GM19463 (cell line): Measurements from ENCODE around the gene MCM8.
"Not testable (repeated sequence)": the region's sequence is repeated elsewhere in the genome, so short reads cannot be mapped to it uniquely, and the experiment has no call there.

Source experiments
- ATAC-seq: cut with Tn5 transposase; IDR thresholded peaks from one replicate; pipeline ENCODE4 v1.9.1; 2021; ENCODE audit warnings: mild to moderate bottlenecking, moderate library complexity; ENCODE audit not compliant: unreplicated experiment

The MCM8 gene

DNA sequence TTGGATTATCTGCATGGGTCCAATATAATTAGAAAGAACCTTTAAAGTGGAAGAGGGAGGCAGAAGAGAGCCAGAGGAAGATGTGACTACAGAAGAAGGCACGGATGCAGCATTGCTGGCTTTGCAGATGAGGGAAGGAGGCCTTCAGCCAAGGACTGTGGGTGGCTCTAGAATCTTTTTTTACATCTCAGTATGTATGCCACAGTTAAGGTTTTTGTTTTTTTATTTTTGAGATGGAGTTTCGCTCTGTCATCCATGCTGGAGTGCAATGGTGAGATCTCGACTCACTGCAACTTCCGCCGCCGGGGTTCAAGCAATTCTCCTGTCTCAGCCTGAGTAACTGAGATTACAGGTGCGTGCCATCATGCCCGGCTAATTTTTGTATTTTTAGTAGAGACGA lies 49.3 kb downstream of the MCM8 start:
- no peak for ATAC-seq

DNA sequence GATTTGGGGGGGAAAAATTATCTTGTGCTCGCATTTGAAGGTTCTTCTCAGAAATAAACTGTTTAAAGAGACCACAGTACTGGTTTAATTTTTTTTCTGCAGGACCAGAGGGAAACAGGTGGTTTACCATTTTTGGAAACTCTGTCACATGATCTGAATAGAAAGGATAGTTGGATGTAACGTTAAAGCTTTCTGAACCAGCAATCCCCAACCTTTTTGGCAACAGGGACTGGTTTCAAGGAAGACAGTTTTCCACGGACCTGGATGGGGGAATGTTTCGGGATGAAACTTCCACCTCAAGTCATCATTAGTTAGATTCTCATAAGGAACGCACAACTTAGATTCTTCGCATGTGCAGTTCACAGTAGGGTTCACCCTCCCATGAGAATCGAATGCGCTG lies 50.4 kb downstream of the MCM8 start:
- ATAC-seq, result no peak

DNA sequence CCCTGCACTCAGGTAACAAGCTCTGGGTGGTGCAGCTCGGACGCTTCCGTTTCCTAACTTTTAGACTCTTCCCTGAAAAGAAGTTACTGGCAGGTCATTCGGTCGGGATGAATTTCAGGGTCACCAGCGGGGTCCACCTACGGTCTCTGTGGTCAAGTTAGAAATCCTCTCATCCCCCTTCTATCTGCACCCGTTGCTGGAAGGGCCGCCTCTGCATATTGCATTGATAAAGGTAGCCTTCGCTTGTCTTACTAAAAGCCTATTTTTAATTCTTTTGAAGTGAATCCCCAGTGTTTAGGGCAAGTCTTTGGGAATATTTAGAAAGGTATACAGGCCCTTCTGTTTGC lies 56.1 kb downstream of the MCM8 start:
- no peak for ATAC-seq

DNA sequence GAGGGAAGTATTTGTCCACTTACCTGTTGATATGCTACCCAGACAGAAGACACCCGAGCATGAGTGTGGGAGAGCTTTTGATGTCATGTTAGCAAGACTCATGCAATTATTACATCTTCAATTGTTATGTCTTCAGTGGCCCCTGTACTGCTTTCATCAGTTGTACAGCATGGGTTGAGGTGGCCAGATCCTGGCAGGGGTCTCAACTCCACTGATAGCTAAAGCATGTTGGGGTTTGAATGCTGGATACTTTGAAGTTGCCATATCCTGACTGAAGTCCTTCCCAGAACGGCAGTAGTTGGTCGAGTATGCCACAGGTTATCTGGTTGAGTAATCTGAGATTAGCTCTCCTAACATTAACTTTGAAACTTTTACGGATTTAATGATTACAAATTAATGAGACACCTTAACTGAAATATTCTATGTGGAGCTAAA lies 56.7 kb downstream of the MCM8 start:
- ATAC-seq, result no peak

DNA sequence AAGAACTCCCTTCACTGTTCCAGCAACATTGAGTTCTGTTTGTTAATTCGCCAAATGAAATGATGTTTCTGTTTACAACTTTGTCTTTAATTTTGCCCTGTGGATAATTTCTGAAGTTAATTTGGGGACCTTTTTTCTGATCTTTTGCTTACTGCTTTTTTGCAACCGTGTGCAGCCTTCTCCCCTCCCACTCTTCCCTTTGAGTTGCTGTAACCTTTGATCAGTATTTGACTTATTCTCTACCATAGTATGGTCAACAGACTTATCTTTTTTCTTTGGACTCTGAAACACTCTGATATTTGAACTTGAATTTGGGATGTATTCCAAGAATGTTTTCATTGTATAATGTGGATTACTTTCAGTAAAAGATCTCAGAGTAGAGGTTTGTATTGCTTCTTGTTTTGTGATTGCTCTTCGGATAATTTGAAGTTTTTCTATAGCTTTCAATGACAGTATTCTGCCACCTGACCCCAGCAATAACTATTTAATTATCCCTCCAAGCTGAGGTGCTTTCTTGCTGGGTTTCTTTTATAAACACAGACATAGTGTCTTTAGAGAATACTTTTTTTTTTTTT lies 57.2 kb downstream of the MCM8 start:
- ATAC-seq, result no peak

DNA sequence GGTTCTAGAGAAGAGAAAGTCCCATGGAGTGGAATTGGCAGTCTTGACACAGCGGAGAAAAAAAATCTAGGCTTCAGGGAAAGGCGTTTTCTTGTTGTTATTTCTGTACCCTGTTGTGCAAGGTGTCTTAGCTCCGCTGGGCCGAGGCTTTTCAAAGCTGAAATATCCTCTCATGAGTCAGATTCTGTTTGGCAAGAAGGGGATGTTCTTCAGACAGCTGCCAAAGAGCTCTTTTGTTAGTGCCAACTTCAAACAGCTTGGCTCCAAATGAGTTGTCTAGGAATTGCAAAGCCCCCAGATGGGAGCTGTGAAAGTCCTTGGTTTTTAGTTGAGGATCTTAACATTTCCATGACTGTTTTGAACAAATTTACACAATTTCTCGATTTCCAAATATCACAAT lies 57.8 kb downstream of the MCM8 start:
- ATAC-seq, result no peak

DNA sequence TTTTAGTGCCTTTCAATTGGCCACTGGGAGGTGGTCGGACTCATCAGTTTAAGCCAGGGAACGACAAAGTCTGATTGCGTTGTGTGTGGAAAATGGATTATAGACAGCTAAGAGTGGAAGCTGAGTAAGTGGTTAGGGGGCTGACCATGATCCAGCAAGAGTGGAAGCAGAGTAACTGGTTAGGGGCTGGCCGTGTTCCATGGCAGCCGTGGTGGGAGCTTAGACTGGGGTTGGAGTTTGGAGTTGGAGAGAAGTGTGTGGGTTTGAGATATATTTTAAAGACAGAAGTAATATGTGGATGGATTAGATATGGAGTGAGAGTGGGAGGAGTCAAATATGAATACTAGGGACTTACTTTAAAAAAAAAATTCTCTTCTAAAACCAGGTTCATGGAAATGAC lies 61.7 kb downstream of the MCM8 start:
- ATAC-seq, result no peak

DNA sequence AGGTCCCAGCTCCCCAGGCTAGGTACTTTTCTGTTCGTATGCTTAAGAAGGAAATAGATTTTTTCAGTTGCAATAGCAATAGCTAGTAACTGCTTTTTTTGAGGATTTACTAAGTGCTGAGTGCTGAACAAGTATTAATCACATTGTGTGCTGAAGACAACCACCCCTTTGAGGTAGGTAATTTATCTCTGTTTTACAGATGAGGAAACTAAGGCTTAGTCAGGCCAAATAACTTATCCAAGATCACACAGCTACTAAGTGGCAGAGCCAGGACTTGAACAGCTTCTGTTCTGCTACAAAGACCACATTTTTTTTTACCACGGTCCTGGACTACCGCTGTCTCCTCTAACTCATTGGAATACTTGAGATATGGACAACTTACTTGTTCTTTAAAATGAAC lies 63.6 kb downstream of the MCM8 start:
- ATAC-seq, result no peak

DNA sequence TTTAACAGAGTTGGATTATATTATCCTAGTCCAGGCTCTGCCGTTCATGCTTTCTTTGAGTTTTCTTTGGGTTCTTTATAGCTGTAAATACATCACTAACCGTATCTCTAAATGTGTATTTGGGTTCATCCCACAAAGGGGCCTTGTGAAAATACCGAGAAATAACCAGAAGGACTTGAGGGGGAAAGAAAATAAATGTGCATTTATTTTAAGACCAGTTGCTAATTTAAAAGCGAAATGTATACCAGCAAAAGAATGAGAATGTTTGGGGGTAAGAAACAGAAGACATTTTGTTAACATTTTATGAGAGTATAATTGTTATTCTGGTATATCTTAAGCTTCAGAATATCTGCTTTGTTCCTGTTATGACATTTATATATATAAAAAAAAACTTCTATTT lies 64.5 kb downstream of the MCM8 start:
- ATAC-seq, result no peak

DNA sequence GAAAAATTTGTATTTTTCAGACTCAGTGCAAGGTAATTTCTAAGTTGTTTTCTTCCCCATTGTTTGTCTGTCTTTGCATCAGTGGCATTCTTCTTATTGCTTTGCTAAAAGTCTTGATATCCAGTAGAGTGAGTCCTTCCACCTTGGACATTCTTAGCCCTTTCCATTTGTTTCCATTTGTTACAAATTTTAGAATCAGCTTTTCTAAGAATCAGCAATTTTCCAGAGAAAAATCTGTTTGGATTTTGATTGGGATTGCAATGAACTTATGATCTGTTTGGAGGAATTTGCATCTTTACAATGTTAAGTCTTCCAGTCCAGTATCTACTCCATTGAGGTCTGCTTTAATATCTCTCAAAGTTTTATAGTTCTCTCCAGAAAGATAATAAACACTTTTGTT lies 67.0 kb downstream of the MCM8 start:
- no peak for ATAC-seq

DNA sequence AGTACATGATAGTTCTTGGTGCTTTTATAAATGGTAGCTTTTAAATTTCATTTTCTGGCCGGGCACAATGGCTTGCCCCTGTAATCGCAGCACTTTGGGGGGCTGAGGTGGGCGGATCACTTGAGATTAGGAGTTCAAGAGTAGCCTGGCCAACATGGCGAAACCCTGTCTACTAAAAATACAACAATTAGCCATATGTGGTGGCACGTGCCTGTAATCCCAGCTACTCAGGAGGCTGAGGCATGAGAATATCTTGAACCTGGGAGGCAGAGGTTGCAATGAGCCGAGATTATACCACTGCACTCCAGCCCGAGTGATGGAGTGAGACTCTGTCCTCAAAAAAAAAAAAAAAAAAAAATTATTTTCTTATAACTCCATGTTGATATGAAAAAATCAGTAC lies 67.4 kb downstream of the MCM8 start:
- ATAC-seq, result no peak

DNA sequence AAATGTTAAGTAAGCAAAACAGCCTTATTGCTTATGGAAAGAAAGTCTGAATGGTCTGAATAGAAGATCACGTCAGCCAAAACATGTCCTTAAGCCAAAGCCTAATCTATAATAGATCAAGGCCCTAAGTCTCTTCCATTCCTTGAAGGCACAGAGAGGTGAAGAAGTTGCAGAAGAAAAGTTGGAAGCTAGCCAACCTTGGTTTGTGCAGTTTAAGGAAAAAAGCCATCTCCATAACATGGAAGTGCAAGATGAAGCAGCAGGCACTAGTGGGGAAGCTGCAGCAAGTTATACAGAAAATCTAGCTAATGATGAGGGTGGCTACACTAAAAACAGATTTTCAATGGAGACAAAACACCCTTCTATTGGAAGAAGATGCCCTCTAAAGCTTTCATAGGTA lies 74.3 kb downstream of the MCM8 start:
- no peak for ATAC-seq

DNA sequence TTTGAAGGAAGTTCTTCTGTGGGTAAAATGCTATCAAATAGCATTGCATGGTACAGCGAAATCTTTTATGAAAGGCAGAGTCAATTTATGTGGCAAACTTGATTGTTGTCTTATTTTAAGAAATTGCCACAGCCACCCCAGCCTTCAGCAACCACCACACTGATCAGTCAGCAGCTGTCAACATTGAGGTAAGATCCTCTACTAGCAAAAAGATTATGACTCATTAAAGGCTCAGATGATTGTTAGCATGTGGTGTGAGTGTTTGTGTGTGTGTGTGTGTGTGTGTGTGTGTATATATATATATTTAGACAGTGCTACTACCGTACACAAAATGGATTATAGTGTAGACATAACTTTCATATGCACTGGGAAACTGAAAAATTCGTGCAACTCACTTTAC lies 75.6 kb downstream of the MCM8 start:
- no peak for ATAC-seq

DNA sequence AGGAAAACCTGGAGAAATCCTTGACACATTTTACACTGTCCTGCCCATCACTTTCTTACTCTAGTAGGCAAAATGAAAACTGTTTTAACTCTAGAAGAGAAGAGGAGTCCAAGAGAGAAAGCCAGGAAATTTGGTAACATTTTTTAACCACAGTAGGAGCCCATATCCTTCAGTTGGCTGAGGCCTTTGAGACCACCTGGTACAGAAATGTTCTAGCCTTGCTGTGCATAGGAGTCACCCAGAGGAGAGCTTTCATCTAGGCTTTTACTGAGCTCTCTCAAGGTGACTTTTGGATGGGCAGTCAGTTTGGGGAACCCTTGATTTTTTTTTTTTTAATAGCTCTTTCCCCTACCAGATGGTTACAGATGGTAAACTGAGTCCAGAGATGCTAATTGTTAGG lies 78.4 kb downstream of the MCM8 start:
- no peak for ATAC-seq

DNA sequence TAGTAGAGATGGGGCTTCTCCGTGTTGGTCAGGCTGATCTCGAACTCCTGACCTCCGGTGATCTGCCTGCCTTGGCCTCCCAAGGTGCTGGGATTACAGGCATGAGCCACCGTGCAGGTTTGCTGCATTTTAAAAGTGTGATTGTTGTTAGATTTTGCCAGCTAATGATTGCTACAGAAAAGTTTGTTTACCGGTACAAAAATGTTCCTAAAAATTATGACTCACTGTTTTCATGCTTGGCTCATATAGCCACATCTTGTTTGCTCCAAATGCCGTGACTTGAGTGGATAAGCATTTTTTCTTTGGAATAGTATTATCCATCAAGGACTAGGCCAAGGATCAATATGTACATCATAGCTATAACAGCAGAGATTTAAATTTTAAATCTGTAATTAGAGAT lies 79.1 kb downstream of the MCM8 start:
- ATAC-seq, result no peak

DNA sequence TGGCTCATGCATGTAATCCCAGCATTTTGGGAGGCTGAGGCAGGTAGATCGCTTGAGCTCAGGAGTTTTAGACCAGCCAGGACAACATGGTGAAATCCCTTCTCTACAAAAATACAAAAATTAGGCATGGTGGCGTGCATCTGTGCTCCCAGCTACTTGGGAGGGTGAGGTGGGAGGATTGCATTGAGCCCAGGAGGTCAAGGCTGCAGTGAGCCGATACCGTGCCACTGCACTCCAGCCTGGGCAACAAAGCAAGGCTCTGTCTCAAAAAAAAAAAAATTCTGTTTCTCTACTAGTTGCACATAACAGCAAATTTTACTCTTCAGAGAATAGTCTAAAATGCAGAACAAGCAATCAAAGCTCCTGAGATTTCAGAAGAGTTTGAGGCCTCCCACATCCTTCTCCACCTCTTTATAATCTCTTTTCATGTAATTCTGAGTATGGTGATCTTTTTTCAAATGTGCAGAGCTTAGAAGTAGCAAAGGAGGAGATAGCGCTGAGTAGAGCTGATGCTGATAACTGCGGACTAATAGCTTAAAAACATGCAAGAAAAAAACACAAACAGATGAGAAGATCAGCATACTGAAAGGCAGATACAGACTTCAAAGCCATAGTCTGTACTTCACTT lies 80.1 kb downstream of the MCM8 start:
- ATAC-seq, result no peak

DNA sequence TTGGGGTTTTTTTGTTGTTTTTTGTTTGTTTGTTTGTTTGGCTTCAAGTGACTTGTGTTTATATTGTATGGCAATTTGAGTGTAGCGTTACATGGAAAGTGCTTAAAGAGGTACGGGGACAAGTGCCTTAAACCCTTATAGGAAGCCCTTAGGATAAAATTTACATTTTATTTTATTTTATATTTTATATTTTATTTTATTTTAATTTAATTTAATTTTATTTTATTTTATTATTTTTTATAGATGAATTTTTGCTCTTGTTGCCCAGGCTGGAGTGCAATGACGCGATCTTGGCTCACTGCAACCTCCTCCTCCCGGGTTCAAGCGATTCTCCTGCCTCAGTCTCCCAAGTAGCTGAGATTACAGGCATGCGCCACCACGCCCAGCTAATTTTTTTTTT lies 82.5 kb downstream of the MCM8 start:
- not testable (repeated sequence) for ATAC-seq

DNA sequence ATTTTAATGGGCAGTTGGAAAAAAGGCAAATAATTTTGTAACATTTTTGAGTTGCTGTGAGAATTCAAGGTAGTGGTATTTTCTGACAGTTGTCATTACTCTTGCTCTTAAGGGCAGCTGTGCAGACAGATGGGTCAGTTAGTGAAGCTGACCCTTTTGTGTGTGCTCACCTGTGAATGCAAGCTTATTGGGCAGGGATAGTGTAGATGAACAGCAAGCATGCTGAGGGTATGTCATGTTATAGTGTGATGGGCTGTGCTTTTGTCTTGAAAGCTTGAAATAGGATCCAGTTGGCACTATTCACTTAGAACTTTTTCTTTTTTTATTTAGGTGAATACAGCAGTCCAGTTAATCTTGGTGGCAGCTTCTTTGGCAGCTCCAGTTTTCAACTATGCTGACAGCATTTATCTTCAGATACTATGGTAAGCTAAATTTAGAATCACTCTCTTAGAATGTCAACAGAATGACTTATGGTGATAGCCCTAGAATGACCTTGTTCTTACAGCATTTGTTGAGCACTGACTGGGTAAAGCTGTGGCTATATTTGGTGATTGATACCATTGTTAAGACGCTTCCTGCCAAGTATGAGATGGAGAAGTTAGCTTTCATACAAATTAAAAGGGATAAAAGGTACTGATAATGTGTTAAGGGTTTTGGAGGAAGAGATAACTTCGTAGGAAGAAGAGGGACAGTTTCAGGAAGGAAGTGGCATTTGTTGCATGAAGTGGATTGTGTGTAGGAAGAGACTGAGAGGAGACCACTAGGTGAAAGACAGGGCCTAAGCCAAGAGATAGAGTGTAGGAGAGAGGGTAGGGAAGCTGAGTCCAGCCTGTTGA lies 83.9 kb downstream of the MCM8 start:
- no peak for ATAC-seq

DNA sequence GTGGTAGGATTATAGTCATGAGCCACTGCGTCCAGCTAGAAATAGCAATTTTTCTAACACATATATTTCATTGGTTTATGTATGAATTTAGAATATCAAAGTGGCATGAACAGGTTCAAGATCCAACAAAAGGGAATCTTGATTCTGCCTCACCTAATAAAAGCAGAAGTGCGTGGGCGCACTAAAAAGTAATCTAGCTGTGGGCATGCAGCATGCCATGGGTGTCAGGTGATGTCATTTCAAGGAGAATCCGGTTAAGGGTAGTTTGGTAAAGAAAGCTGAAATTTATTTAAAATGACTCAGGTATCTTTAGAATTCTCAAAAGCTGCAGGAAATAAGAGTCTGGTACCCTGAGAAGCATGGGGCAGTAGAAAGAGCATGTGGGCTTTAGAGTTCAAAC lies 85.8 kb downstream of the MCM8 start:
- ATAC-seq, result no peak

DNA sequence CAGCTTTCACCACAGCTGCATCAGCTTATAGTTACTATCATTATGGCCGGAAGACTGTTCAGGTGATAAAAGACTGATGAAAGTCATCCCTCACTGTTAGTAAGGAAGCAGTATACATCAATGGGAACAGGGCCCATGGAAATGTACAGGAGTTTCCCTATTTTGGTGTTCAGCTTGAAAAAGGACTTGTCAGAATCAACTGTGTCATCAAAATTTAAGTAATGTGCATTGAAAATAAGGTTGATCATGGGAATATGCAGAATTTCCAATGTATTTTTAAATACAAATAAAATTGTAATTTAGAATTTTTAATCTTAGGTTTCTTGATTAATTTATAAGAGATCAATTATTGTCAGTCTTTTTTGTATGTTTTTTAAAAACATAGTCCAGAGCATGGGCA lies 86.6 kb downstream of the MCM8 start:
- no peak for ATAC-seq

DNA sequence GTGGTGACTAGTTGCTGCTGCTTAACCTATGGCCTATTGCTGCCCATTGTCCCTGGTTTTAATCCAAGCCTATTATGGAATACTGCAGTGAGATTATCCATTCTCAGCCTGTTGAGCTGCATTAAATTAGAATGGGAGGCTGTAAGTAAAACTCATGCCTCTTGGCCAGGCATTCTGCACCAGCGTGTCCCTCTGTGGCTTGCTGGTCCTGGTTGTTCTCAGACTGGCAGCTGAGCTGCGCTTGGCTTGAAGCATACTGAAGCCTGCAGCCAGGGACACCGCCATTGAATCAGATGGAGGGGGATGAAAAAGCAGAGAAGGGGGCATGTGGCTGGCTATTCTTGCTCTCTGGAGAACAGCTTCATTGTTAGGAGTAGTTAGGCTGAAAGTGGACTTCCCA lies 87.8 kb downstream of the MCM8 start:
- ATAC-seq, result no peak

DNA sequence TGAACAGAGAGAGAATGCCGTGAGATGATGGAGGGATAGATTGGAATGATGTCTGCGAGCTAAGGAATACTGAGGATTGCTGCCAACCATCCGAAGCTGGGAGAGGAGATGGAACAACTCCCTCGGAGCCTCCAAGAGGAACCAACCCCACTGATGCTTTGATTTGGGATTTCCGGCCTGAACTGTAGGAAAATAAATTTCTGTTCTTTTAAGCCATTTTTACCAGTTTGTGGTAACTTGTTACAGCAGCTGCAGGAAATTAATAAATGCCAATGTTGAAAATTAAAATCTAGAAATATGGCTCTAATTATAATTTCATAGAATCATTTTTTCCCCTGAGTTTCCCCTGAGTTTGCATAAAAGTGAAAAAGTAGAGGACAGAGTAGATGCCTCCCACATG lies 89.3 kb downstream of the MCM8 start:
- ATAC-seq, result no peak

DNA sequence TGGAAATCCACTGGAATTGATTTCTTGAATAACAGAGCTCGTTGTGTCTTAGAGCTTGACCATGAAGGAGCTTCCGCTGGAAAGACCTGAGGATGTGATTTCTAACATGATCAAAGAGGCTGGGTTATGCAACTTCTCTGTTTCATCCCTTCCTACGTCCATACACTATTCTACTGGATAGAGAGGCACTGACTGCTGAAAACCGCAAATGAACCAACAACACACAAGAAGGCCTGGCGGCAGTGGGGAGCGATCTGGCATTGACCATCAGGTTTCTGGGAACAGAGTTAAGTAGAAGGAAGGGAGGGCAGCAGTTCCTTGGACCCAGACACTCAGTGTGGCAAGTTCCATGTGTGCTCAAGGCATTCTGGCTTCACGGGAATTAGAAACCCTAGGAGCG lies 90.1 kb downstream of the MCM8 start:
- no peak for ATAC-seq
